Measurements from ENCODE around the gene SPINT4.

The SPINT4 gene

DNA sequence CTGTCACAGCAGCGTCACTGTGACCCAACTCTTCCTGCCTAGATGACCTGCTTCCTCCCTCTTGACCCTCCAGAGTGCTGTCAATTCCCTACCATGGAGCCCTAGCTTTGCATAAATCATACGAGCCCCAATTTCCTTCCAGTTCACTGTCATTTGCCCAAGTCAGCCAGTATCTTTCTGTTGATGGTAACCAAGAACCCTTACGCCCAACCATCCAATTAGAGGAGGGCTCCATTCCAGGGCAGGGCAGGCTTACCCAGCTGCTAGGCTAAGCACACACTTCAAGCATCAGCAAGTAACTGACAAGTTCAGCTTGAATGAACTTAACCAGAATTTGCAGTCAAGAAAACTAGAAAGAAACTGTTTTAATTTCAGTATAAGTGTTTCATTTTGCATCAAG, 43.8 kb downstream of the SPINT4 start:
- DNase-seq: no peak

DNA sequence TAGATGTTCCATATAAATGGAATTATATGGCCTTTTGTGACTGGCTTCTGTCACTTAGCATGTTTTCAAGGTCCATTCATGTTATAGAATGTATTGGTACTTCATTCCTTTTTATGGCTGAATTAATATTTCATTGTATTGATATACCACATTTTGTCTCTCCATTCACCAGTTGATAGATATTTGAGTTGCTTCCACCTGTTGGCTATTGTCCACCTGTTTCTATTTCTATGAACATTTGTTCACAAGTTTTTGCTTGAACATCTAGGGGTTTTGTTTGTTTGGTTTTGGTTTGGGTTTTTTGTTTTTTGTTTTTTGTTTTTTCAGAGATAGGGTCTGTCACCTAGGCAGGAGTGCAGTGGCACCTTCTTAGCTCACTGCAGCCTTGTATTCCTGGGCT, 46.3 kb downstream of the SPINT4 start:
- DNase-seq: no peak

DNA sequence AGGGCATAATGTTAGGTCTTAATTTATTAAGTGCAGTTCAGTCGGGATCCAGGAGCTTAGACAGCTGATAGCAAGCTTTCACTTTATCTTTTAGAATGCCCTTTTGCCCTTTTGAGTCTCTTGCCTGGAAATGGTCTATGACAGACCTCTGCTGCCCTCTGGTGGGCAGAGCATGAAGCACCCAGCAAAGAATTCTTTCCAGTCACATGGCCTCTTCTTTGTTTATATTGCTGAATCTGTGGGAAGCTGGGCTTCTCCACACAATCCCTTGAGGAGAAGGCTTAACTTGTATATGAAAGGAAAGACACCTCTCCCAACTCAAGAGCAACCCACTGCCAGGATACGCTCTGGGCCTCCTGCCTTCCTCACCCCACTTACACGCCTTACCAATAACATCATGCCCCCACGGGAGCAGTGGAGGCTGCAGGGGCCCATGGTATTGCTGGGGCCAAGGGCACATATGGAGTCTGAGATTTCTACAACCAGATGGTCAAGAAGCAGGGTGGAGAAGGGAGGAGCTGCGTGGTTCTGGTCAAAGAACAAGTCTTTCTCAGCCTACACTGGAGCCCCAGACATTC, 49.1 kb downstream of the SPINT4 start:
- DNase-seq: peak; percentile 71 to 75

DNA sequence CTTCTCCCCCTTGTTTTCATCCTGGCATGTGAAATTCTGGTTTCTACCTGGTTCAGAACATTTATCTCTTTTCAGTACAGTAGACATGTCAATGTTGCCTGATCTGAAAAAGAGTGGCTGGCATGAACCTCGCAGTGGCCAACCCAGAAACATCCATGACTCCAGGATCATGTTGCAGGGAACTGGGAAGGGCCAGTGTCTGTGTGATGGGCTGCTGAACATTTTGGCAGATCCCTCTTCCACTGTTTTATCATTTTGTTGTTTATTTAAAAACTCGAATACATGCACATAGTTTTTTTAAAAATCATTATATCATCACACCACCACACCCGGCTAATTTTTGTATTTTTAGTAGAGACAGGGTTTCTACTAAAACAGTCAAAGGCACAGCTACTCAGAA, 50.5 kb downstream of the SPINT4 start:
- DNase-seq: no peak

DNA sequence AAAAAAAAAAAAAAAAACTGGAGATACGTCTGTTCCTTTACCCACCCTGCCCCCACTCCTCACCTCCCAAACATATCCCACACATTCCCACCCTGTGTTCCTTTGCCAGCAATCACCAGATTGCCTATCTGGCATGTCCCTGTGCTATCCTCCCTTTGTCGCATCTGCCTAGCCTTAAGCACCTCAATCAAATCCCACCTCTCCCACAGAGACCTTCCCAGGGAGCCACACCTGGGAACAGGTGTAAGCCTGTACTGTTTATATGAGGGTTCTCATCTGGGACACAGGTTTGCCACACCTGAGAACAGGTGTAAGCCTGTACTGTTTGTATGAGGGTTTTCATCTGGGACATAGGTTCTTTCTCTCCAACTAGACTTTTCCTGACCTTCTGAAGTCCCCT, 52.8 kb downstream of the SPINT4 start:
- DNase-seq: no peak

DNA sequence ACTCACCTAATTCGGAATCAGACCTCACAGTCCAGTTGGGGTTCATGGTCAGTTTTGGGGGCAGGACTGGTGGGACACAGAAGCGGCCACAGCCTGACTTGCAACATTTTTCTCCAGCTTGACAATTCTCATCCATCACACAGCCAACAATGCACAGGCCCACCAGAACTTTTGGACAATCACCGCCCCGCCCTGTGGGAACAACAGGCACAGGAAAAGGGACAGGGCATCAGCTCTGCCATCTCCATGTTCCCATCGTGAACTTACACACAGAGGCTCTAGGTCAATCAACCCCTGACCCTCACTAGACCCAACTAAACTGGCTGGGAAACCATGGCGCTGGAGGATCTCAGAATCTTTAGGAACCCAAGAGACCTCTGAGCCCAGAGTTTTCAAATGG, 53.3 kb downstream of the SPINT4 start:
- DNase-seq: no peak

Measured in AML-193 (cell line).